ENCODE results near the gene SORBS2. TPM values are rescaled to one million over a fixed set of nuclear protein-coding genes. Genes with fewer than 3 reads are reported as not detected.

The SORBS2 gene
- total RNA-seq, 1 donor from 2014 or later: 94.2 TPM

GRCh38 chr4:185585211-185585610 is 226.8 kb downstream of the SORBS2 start:
- no peak overlapping the region for H3K4me3 Mint-ChIP-seq (ENCODE audit: low read depth)
- TF ChIP-seq, protein P1, sequence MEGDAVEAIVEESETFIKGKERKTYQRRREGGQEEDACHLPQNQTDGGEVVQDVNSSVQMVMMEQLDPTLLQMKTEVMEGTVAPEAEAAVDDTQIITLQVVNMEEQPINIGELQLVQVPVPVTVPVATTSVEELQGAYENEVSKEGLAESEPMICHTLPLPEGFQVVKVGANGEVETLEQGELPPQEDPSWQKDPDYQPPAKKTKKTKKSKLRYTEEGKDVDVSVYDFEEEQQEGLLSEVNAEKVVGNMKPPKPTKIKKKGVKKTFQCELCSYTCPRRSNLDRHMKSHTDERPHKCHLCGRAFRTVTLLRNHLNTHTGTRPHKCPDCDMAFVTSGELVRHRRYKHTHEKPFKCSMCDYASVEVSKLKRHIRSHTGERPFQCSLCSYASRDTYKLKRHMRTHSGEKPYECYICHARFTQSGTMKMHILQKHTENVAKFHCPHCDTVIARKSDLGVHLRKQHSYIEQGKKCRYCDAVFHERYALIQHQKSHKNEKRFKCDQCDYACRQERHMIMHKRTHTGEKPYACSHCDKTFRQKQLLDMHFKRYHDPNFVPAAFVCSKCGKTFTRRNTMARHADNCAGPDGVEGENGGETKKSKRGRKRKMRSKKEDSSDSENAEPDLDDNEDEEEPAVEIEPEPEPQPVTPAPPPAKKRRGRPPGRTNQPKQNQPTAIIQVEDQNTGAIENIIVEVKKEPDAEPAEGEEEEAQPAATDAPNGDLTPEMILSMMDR (IDR thresholded peaks at IDR 0.05; ENCODE audit: unreplicated experiment): no peak
- peaks cover 32% of the 10 kb centered on the region for H3K27me3 Mint-ChIP-seq
- H3K36me3 Mint-ChIP-seq (ENCODE audit: insufficient read depth): peaks cover 11% of the 10 kb centered on the region
- DNase-seq (ENCODE audit: low spot score, unreplicated experiment): no peak
- peaks cover 16% of the 10 kb centered on the region for H3K4me1 Mint-ChIP-seq (ENCODE audit: low read depth)
- no peak overlapping the region for H3K27ac Mint-ChIP-seq
- no peaks in the 10 kb centered on the region for H3K9me3 Mint-ChIP-seq (ENCODE audit: low read depth)

DNA sequence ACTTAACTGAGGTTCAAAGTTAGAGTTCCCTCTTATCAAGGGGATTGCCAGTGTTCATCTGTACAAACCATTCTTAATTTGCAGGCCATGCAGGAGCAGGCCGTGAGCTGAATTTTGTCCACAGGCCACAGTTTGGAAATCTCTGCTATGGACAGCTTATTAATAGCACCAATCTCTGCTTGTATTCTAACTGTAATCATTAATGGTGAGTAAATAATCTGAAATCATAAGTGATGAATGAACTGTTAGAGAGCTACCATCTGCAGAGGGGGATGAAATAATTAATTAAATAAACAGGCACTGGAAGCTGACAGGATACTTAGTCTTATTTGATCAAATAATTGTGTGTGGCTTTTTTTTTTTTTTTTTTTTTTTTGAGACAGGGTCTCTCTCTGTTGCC is 228.2 kb downstream of the SORBS2 start:
- peaks cover 16% of the 10 kb centered on the region for H3K4me1 Mint-ChIP-seq (ENCODE audit: low read depth)
- no peak overlapping the region for H3K4me3 Mint-ChIP-seq (ENCODE audit: low read depth)
- peaks cover 24% of the 10 kb centered on the region for H3K27me3 Mint-ChIP-seq
- no peak for DNase-seq (ENCODE audit: low spot score, unreplicated experiment)
- no peak overlapping the region for H3K27ac Mint-ChIP-seq
- TF ChIP-seq, protein P1 (IDR thresholded peaks at IDR 0.05; ENCODE audit: unreplicated experiment): no peak
- peaks cover 6% of the 10 kb centered on the region for H3K9me3 Mint-ChIP-seq (ENCODE audit: low read depth)
- peaks cover 6% of the 10 kb centered on the region for H3K36me3 Mint-ChIP-seq (ENCODE audit: insufficient read depth)

DNA sequence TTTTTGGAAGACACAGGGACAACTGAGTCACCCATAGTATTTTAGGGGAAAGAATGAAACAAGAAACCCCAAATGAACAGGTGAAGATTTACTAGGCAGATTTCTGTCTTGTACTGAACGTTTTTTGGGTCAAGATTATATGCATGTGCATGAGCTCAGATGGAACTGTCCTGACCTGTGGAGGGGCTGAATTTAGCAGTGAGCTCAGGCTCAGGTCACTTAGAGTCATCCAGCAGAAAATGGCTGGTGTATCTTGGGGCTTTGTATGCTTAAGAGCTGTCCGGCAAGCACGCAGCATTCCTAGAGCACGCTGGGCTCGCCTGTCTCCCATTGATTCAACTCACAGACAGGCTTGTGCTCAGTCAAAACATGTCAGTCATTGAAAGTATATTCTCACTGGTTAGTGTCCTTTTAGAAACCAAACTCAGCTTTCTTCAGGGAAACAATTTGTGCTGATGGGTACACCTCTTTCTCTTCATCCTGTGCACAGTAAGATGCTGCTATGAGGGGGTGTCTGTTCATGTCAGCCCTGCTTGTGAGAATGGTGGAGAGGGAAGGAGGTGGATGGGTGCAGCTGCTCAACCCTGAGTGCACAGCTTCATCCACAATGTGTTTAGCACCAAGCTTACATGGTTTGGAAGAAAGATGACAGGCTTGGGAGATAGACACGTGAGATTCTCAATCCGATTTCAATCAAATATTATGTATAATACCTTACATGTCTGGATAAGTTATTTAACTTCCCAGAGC is 229.2 kb downstream of the SORBS2 start:
- H3K27ac Mint-ChIP-seq: no peak overlapping the region
- H3K9me3 Mint-ChIP-seq (ENCODE audit: low read depth): peaks cover 6% of the 10 kb centered on the region
- no peak overlapping the region for H3K4me3 Mint-ChIP-seq (ENCODE audit: low read depth)
- TF ChIP-seq, protein P1 (IDR thresholded peaks at IDR 0.05; ENCODE audit: unreplicated experiment): no peak
- H3K4me1 Mint-ChIP-seq (ENCODE audit: low read depth): peaks cover 16% of the 10 kb centered on the region
- no peak for DNase-seq (ENCODE audit: low spot score, unreplicated experiment)
- H3K27me3 Mint-ChIP-seq: peaks cover 17% of the 10 kb centered on the region
- H3K36me3 Mint-ChIP-seq (ENCODE audit: insufficient read depth): peaks cover 6% of the 10 kb centered on the region

GRCh38 chr4:185580699-185581098 is 231.3 kb downstream of the SORBS2 start:
- Mint-ChIP-seq H3K27ac (no peak overlapping the region), H3K4me1 (ENCODE audit: low read depth) (peaks cover 12% of the 10 kb centered on the region), H3K4me3 (ENCODE audit: low read depth) (no peak overlapping the region), H3K27me3 (peaks cover 4% of the 10 kb centered on the region), H3K36me3 (ENCODE audit: insufficient read depth) (no peaks in the 10 kb centered on the region), H3K9me3 (ENCODE audit: low read depth) (peaks cover 6% of the 10 kb centered on the region)
- DNase-seq (ENCODE audit: low spot score, unreplicated experiment): no peak
- TF ChIP-seq, protein P1 (IDR thresholded peaks at IDR 0.05; ENCODE audit: unreplicated experiment): no peak

GRCh38 chr4:185578284-185578683 is 233.7 kb downstream of the SORBS2 start:
- H3K4me1 Mint-ChIP-seq (ENCODE audit: low read depth): peaks cover 19% of the 10 kb centered on the region
- H3K27ac Mint-ChIP-seq: no peak overlapping the region
- H3K9me3 Mint-ChIP-seq (ENCODE audit: low read depth): peaks cover 6% of the 10 kb centered on the region

More at GRCh38 chr4:185578284-185578683, 233.7 kb downstream of the SORBS2 start:
- TF ChIP-seq, protein P1 (IDR thresholded peaks at IDR 0.05; ENCODE audit: unreplicated experiment): no peak
- DNase-seq (ENCODE audit: low spot score, unreplicated experiment): no peak
- H3K4me3 Mint-ChIP-seq (ENCODE audit: low read depth): no peak overlapping the region
- H3K27me3 Mint-ChIP-seq: peaks cover 4% of the 10 kb centered on the region
- H3K36me3 Mint-ChIP-seq (ENCODE audit: insufficient read depth): no peaks in the 10 kb centered on the region

Measured in progenitor cell of endocrine pancreas (in vitro differentiated cells).